Heart right ventricle (tissue), 16 donors: ENCODE measurements around the gene ARHGAP22. TPM values are rescaled to one million over a fixed set of nuclear protein-coding genes. Genes with fewer than 3 reads are reported as not detected.

Source experiments
- ATAC-seq, 8 donors: fragments of 200-7000 bp; cut with Tn5 transposase; one replicate each; pipeline ENCODE4 v1.9.1; 2020; ENCODE audit warnings: mild to moderate bottlenecking in 8 of 8, moderate library complexity in 8 of 8, moderate number of reproducible peaks in 1 of 8
- DNase-seq, 2 donors: peaks; one replicate each; pipeline ENCODE4 v3.0.0-alpha.2; 2020
- H3K27ac ChIP-seq, 10 donors: fragments of 200-600 bp; sonication (generic) in 2 of 10; one replicate each; pipeline versions ENCODE4 v1.5.0 to v1.8.0; 2020 to 2022; ENCODE audit warnings: mild to moderate bottlenecking in 3 of 10
- H3K27me3 ChIP-seq, 7 donors: fragments of 200-600 bp; one replicate each; pipeline ENCODE4 v1.8.0; 2021 to 2022; ENCODE audit warnings: mild to moderate bottlenecking in 2 of 7
- H3K36me3 ChIP-seq, 9 donors: fragments of 200-600 bp; sonication (generic) in 1 of 9; one replicate each; pipeline versions ENCODE4 v1.5.0 to v1.8.0; 2020 to 2022; ENCODE audit warnings: mild to moderate bottlenecking in 2 of 9
- H3K4me1 ChIP-seq, 9 donors: fragments of 200-600 bp; sonication (generic) in 1 of 9; one replicate each; pipeline versions ENCODE4 v1.5.0 to v1.8.0; 2020 to 2022; ENCODE audit warnings: mild to moderate bottlenecking in 4 of 9
- H3K4me3 ChIP-seq, 10 donors: fragments of 200-600 bp; sonication (generic) in 2 of 10; one replicate each; pipeline versions ENCODE4 v1.5.0 to v1.8.0; 2020 to 2022; ENCODE audit warnings: mild to moderate bottlenecking in 7 of 10, moderate library complexity in 2 of 10
- H3K9me3 ChIP-seq, 11 donors: fragments of 200-600 bp in 10 of 11; sonication (generic) in 2 of 11; one replicate each; pipeline versions ENCODE4 v1.5.0 to v1.8.0; 2013 to 2022; ENCODE audit warnings: mild to moderate bottlenecking in 2 of 11, control low read depth in 1 of 11, moderate library complexity in 1 of 11
- CTCF ChIP-seq, 9 donors: fragments of 200-600 bp; sonication (generic) in 2 of 9; IDR thresholded peaks; one replicate each; pipeline versions ENCODE4 v1.5.0 to v1.8.0; 2021 to 2022; ENCODE audit warnings: antibody characterized with exemption in 9 of 9, mild to moderate bottlenecking in 5 of 9, moderate library complexity in 1 of 9
- WGBS, 2 donors: extraction: QIAGEN DNeasy Blood & Tissue Kit; methylation state at CpG; one replicate each; pipeline ENCODE4 v1.1.7; 2013; ENCODE audit warnings: inconsistent platforms in 1 of 2; 5-methylcytosine and 5-hydroxymethylcytosine counted together
- intact Hi-C, 10 donors: fragments of 100-400 bp; cut with DNase I; formaldehyde crosslinking; loops; one replicate each; pipeline versions ENCODE4 v1.11.1 to v1.14.2; 2022
- polyA plus RNA-seq, 2 donors: library from polyadenylated mRNA; stranded (reverse); fragments of 200-250 nt; gene quantifications; one replicate each; pipeline ENCODE4 v1.2.3, GENCODE V29; 2013
- total RNA-seq, 10 donors: library from RNA; stranded (reverse); fragmentation: NEBNext Ultra II Directional in 3 of 10; extraction: Animal tissue kit (Norgen Biotek cat#: 25700) in 3 of 10; gene quantifications; one replicate each; pipeline versions ENCODE4 v1.2.1 to v1.2.4, GENCODE V29; 2021 to 2023
- donor health status: Arrhythmogenic right ventricular cardiomyopathy.
- donor health status: ischemic (EF 13 %, LVEDD 7.1; RV severe dilation, severe dysfunction).
- donor health status: healthy with polysubstance abuse.
- donor health status: DM: no; HTN: yes; CAD: no.
- donor health status: DM: no; HTN: no; CAD: no.
- donor health status: ischemic (EF 25% LVEDD 6.9; RV normal size, moderate dysfunction).
- donor health status: ischemic (EF 25% LVEDD 5.7; RV mildly dilated, moderate dysfunction).
- donor health status: healthy.
- donor health status: DM: yes; HTN: yes; CAD: no.
- donor health status: Ischemic cardiomyopathy.
- donor health status: ischemic (EF 35%, LVEDD 5.7; RV mildly dilated, moderate dysfunction).
- donor health status: nonischemic (EF 11% LVEDD 7.7; RV severe dilation, severe dysfunction).
- donor health status: DM: yes; HTN: yes; CAD: no.
- donor health status: PGD.
- donor health status: ischemic (EF 29% LVEDD 5.4; RV normal size, mild dysfunction).
- donor health status: nonischemic (EF 23%, LVEDD 6.1; RV moderate dilation, normal function).

Gene ARHGAP22
- total and polyA plus RNA-seq, 12 donors: 1.5 to 9.3 (median 2.8) TPM

GRCh38 chr10:48599830-48600134, 5.1 kb downstream of the ARHGAP22 start:
- no peak overlapping the region for H3K4me3 ChIP-seq
- H3K4me1 ChIP-seq: peaks cover 0 to 25% (median 14%) of the 10 kb centered on the region in 9 donors
- no peaks in the 10 kb centered on the region for H3K9me3 ChIP-seq
- TF ChIP-seq CTCF (IDR thresholded peaks at IDR 0.05): no peak
- 84 to 85% methylated on average over 2 of the region's 2 CpGs for WGBS, 2 donors
- no peak overlapping the region for H3K27ac ChIP-seq
- no peak for DNase-seq
- no peaks in the 10 kb centered on the region for H3K36me3 ChIP-seq
- intact Hi-C loops: loop anchor here in 3 of 10 donors (5.0 to 10.0 kb wide), 2 partner anchors 42 to 45 kb away; no protein-coding TSS in a partner anchor
- peaks cover 0 to 16% (median 9%) of the 10 kb centered on the region in 7 donors for H3K27me3 ChIP-seq
- ATAC-seq: peak in 1 of 8 donors; percentile 13

GRCh38 chr10:48598936-48599829, 5.7 kb downstream of the ARHGAP22 start:
- H3K27ac ChIP-seq: no peak overlapping the region
- intact Hi-C loops: no loop called here
- no peaks in the 10 kb centered on the region for H3K9me3 ChIP-seq
- H3K27me3 ChIP-seq: peaks cover 0 to 15% (median 4%) of the 10 kb centered on the region in 7 donors
- 72% methylated on average over 6 of the region's 6 CpGs for WGBS, 2 donors
- no peak for ATAC-seq
- no peak overlapping the region for H3K4me3 ChIP-seq
- no peaks in the 10 kb centered on the region for H3K36me3 ChIP-seq
- peaks cover 0 to 24% (median 8%) of the 10 kb centered on the region in 9 donors for H3K4me1 ChIP-seq
- TF ChIP-seq CTCF (IDR thresholded peaks at IDR 0.05): no peak
- no peak for DNase-seq

GRCh38 chr10:48598243-48598935, 6.5 kb downstream of the ARHGAP22 start:
- Histone ChIP-seq H3K27me3 (peaks cover 0 to 7% (median 0%) of the 10 kb centered on the region in 7 donors), H3K27ac (no peak overlapping the region), H3K36me3 (no peaks in the 10 kb centered on the region), H3K4me3 (no peak overlapping the region), H3K4me1 (peaks cover 0 to 24% (median 5%) of the 10 kb centered on the region in 9 donors), H3K9me3 (no peaks in the 10 kb centered on the region)
- DNase-seq: no peak
- intact Hi-C loops: no loop called here
- peak in 3 of 8 donors; percentile 33 to 75 (median 73) for ATAC-seq
- 87 to 90% methylated on average over 7 of the region's 7 CpGs for WGBS, 2 donors
- TF ChIP-seq CTCF (IDR thresholded peaks at IDR 0.05): no peak

- no peaks in the 10 kb centered on the region for H3K36me3 ChIP-seq
- H3K27ac ChIP-seq: no peak overlapping the region
- peaks cover 0 to 6% (median 0%) of the 10 kb centered on the region in 7 donors for H3K27me3 ChIP-seq
- no peaks in the 10 kb centered on the region for H3K9me3 ChIP-seq
- 88 to 90% methylated on average over 3 of the region's 3 CpGs for WGBS, 2 donors
- no peak for TF ChIP-seq CTCF (IDR thresholded peaks at IDR 0.05)
- DNase-seq: no peak
- no peak for ATAC-seq
- H3K4me1 ChIP-seq: peaks cover 0 to 18% (median 0%) of the 10 kb centered on the region in 9 donors
- intact Hi-C loops: no loop called here
- no peak overlapping the region for H3K4me3 ChIP-seq
Observed at GRCh38 chr10:48595539-48595932, 9.3 kb downstream of the ARHGAP22 start.
